K562 (cell line): ENCODE results near the gene FOXS1. TPM values are rescaled to one million over a fixed set of nuclear protein-coding genes. Genes with fewer than 3 reads are reported as not detected.

ENCODE experiments used
- ATAC-seq: fragments of 200-7000 bp; cut with Tn5 transposase; 3 replicates; pipeline ENCODE4 v1.9.1; 2020; ENCODE audit warnings: moderate library complexity
- BruUV-seq: library from RNA; stranded (reverse); fragments of 400-500 nt; replicated peaks from 2 replicates; lab custom pipeline; 2021; lab: Mats Ljungman, UMichigan
- CTCF ChIA-PET: fragments of 300-600 bp; formaldehyde crosslinking; extraction: SDS; loops from one replicate; lab custom pipeline; 2021; ENCODE audit warnings: low intra/inter-chr PET ratio; lab: Yijun Ruan, JAX
- POLR2A ChIA-PET: fragments of 300-600, 350-650 bp; sonication (Branson Sonifier 250); formaldehyde crosslinking; extraction: SDS; loops from one replicate; lab custom pipeline; 2021; ENCODE audit warnings: antibody characterized with exemption, inconsistent platforms; lab: Yijun Ruan, JAX
- DNase-seq, 4 experiments: peaks; one replicate each; pipeline versions ENCODE4 v3.0.0 to v3.0.0-alpha.2; 2011 to 2018; ENCODE audit warnings: low spot score in 3 of 4, mixed read lengths in 3 of 4; ENCODE audit errors: extremely low read depth in 1 of 4
- FAIRE-seq: peaks from 2 replicates; lab custom pipeline; 2011; peaks lifted over from hg19 to GRCh38; lab: Jason Lieb, UNC
- H2AFZ ChIP-seq: 2 replicates; pipeline ENCODE4 v1.6.0; 2011; ENCODE audit warnings: low read depth, low read length, control low read depth, inconsistent platforms
- H3K27ac ChIP-seq: fragments of 200-600 bp; 3 replicates; pipeline ENCODE4 v1.8.0; 2011; ENCODE audit warnings: low read depth, mild to moderate bottlenecking, control low read depth, inconsistent platforms, low read length, moderate library complexity, mixed read lengths; ENCODE audit errors: extremely low read depth
- H3K27me3 ChIP-seq, 2 experiments: fragments of 300-600 bp in 1 of 2; 2 replicates in 1 of 2; 3 replicates in 1 of 2; pipeline versions ENCODE4 v1.6.0 to v1.8.0; 2011; ENCODE audit warnings: inconsistent platforms in 2 of 2, low read length in 2 of 2, mild to moderate bottlenecking in 1 of 2, mixed read lengths in 1 of 2, moderate library complexity in 1 of 2; ENCODE audit not compliant: control insufficient read depth in 2 of 2, insufficient read depth in 2 of 2
- H3K36me3 ChIP-seq: fragments of 300-600 bp; 3 replicates; pipeline ENCODE4 v1.8.0; 2011; ENCODE audit warnings: mild to moderate bottlenecking, low read length, inconsistent platforms; ENCODE audit not compliant: control insufficient read depth, insufficient read depth
- H3K4me1 ChIP-seq, 2 experiments: fragments of 200-600 bp in 1 of 2; replicated peaks in 1 of 2; 2 replicates in 1 of 2; 3 replicates in 1 of 2; pipeline versions ENCODE4 v1.5.1 to v1.8.0; 2011; ENCODE audit warnings: inconsistent platforms in 2 of 2, low read length in 2 of 2, mild to moderate bottlenecking in 1 of 2, mixed read lengths in 1 of 2, moderate library complexity in 1 of 2; ENCODE audit not compliant: control insufficient read depth in 2 of 2, insufficient read depth in 2 of 2
- H3K4me2 ChIP-seq: 2 replicates; pipeline ENCODE4 v1.6.1; 2011; ENCODE audit warnings: low read length, control low read depth, inconsistent platforms, mixed read lengths; ENCODE audit not compliant: insufficient read depth
- H3K4me3 ChIP-seq: fragments of 200-600 bp; sonication (generic), shearing (Covaris generic); 2 replicates; pipeline ENCODE4 v1.5.1; 2016; ENCODE audit warnings: control low read depth, inconsistent platforms
- H3K79me2 ChIP-seq: fragments of 200-600 bp; 3 replicates; pipeline ENCODE4 v1.8.0; 2011; ENCODE audit warnings: low read length, inconsistent platforms; ENCODE audit not compliant: control insufficient read depth, insufficient read depth
- H3K9ac ChIP-seq, 2 experiments: 2 replicates each; pipeline versions ENCODE4 v1.6.0 to v1.6.1; 2011; ENCODE audit warnings: low read depth in 2 of 2, low read length in 2 of 2, control low read depth in 1 of 2, inconsistent platforms in 1 of 2, mild to moderate bottlenecking in 1 of 2, mixed read lengths in 1 of 2; ENCODE audit not compliant: insufficient read depth in 1 of 2
- H3K9me1 ChIP-seq: one replicate; pipeline ENCODE4 v1.6.0; 2011; ENCODE audit warnings: inconsistent platforms, mild to moderate bottlenecking, low read length, moderate library complexity; ENCODE audit not compliant: control insufficient read depth, insufficient read depth
- H3K9me3 ChIP-seq: replicated peaks from 2 replicates; pipeline ENCODE4 v1.5.1; 2011; ENCODE audit warnings: low read depth, low read length, inconsistent platforms; ENCODE audit not compliant: control insufficient read depth, insufficient read depth
- H4K20me1 ChIP-seq: replicated peaks from 2 replicates; pipeline ENCODE4 v1.6.1; 2011; ENCODE audit warnings: low read length, inconsistent platforms, mixed read lengths; ENCODE audit not compliant: control insufficient read depth, insufficient read depth
- BCOR ChIP-seq: fragments of 450-650 bp; IDR thresholded peaks from 2 replicates; pipeline ENCODE4 v1.6.1; 2016
- GABPB1 ChIP-seq: sonication (generic); formaldehyde crosslinking; IDR thresholded peaks from 2 replicates; pipeline ENCODE4 v1.8.0; 2022; ENCODE audit warnings: mild to moderate bottlenecking, missing genetic modification reagents
- HNRNPLL ChIP-seq: fragments of 200-400 bp; formaldehyde crosslinking; IDR thresholded peaks from 2 replicates; pipeline ENCODE4 v1.6.1; 2017; ENCODE audit warnings: low read length, low read depth, mild to moderate bottlenecking; ENCODE audit not compliant: poor library complexity, severe bottlenecking
- NFYB ChIP-seq: IDR thresholded peaks from 2 replicates; pipeline ENCODE4 v1.6.1; 2011; ENCODE audit warnings: mild to moderate bottlenecking, moderate library complexity; ENCODE audit not compliant: insufficient read length; ENCODE audit errors: extremely low read depth
- NONO ChIP-seq, 2 experiments: fragments of 200-400 bp in 1 of 2; fragments of 450-650 bp in 1 of 2; formaldehyde crosslinking in 1 of 2; IDR thresholded peaks; 2 replicates each; pipeline ENCODE4 v1.6.1; 2017; ENCODE audit warnings: low read depth in 2 of 2, mild to moderate bottlenecking in 2 of 2, moderate library complexity in 2 of 2, low read length in 1 of 2
- WGBS: fragments of 100-300 bp; shearing (Covaris generic); methylation state at CpG from one replicate; pipeline ENCODE4 v1.1.6; 2016; ENCODE audit warnings: low coverage, mixed read lengths; ENCODE audit not compliant: insufficient coverage; ENCODE audit errors: missing lambda C conversion rate; 5-methylcytosine and 5-hydroxymethylcytosine counted together
- in situ Hi-C: fragments of 300-500 bp; cut with MboI; formaldehyde crosslinking; loops from 4 replicates; pipeline ENCODE4 v1.15.0; 2018; ENCODE audit warnings: inconsistent platforms, mixed read lengths
- intact Hi-C: fragments of 100-400 bp; cut with micrococcal nuclease; formaldehyde crosslinking; loops from 2 replicates; pipeline ENCODE4 v1.14.2; 2022
- polyA plus RNA-seq, 8 experiments: library from polyadenylated mRNA; depleted of rRNA in 4 of 8; stranded (reverse) in 5 of 8; unstranded in 3 of 8; fragments of >200 nt; fragmentation: Nextera tagmentation in 2 of 8; fragmentation: Illumina TruSeq in 1 of 8; extraction: Ambion mirVana in 2 of 8; extraction: Trizol in 1 of 8; gene quantifications; 2 replicates each; pipeline versions ENCODE4 v1.2.1 to v1.2.3, GENCODE V29; 2011 to 2014; ENCODE audit warnings: inconsistent platforms in 1 of 8, missing spikeins in 1 of 8
- total RNA-seq, 7 experiments: library from RNA; depleted of rRNA in 6 of 7; stranded (reverse); fragments of >200 nt in 6 of 7; fragmentation: Illumina TruSeq in 2 of 7; extraction: Trizol in 2 of 7; gene quantifications; 2 replicates each; pipeline versions ENCODE4 v1.2.1 to v1.2.3, GENCODE V29; 2011 to 2021; ENCODE audit warnings: low replicate concordance in 1 of 7
- TF ChIP-seq, protein P1 (sequence below): fragments of 450-650 bp; IDR thresholded peaks from one replicate; pipeline ENCODE4 v1.6.1; 2018; ENCODE audit warnings: mild to moderate bottlenecking, moderate library complexity; ENCODE audit not compliant: partially characterized antibody

The FOXS1 gene
- total and polyA plus RNA-seq, 9 of the 15 experiments (the other 6 are each of a cell fraction or from before 2014, with no cell fraction given), result not detected

GRCh38 chr20:31844737-31845299 lies 586 bp downstream of the FOXS1 start:
- FAIRE-seq (no peak), ATAC-seq (no peak), DNase-seq (no peak)
- Histone ChIP-seq H2AFZ (no peak overlapping the region), H3K79me2 (no peaks in the 10 kb centered on the region), H4K20me1 (peaks cover 8% of the 10 kb centered on the region; the same call in 1 of the 2 replicates), H3K9ac (no peak overlapping the region), H3K9me3 (no peaks in the 10 kb centered on the region), H3K4me2 (no peak overlapping the region), H3K4me3 (no peak overlapping the region), H3K27ac (no peak overlapping the region), H3K4me1 (peaks cover 0 to 45% of the 10 kb centered on the region in 2 experiments; a peak in 3 of 5 replicates), H3K36me3 (no peaks in the 10 kb centered on the region), H3K27me3 (peaks cover 7 to 24% of the 10 kb centered on the region in 2 experiments; a peak in 4 of 5 replicates), H3K9me1 (no peaks in the 10 kb centered on the region)
- ChIA-PET POLR2A (interaction anchor here (0.5 to 0.6 kb wide), 2 partner anchors 76 to 147 kb away, joined by 3 to 4 read pairs; no protein-coding TSS in a partner anchor), CTCF (interaction anchor here (1.0 to 1.2 kb wide), 2 partner anchors 19 to 22 kb away, joined by 3 read pairs; no protein-coding TSS in a partner anchor)
- intact Hi-C loops (no loop called here), in situ Hi-C loops (loop anchor here (25.0 kb wide), 1 partner anchor 817 kb away; the partner anchor contains the start of gene C20orf203)
- WGBS, result 58% methylated on average over 28 of the region's 28 CpGs
- no TSS peak for BruUV-seq
- TF ChIP-seq NFYB (no peak), BCOR (no peak), NONO (IDR thresholded peaks at IDR 0.05; ENCODE audit: low read depth in 2 of 2, low read length in 1 of 2) (no peak), HNRNPLL (no peak), GABPB1 (no peak)
- TF ChIP-seq, protein P1, sequence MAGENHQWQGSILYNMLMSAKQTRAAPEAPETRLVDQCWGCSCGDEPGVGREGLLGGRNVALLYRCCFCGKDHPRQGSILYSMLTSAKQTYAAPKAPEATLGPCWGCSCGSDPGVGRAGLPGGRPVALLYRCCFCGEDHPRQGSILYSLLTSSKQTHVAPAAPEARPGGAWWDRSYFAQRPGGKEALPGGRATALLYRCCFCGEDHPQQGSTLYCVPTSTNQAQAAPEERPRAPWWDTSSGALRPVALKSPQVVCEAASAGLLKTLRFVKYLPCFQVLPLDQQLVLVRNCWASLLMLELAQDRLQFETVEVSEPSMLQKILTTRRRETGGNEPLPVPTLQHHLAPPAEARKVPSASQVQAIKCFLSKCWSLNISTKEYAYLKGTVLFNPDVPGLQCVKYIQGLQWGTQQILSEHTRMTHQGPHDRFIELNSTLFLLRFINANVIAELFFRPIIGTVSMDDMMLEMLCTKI, result no peak
